GM19193 (cell line): ENCODE data around the gene DCAF4.

Source experiments
- POLR2A ChIP-seq: IDR thresholded peaks from 4 replicates; pipeline ENCODE4 v1.6.1; 2011; ENCODE audit not compliant: insufficient read depth, insufficient read length; ENCODE audit errors: extremely low read depth

The DCAF4 gene

DNA sequence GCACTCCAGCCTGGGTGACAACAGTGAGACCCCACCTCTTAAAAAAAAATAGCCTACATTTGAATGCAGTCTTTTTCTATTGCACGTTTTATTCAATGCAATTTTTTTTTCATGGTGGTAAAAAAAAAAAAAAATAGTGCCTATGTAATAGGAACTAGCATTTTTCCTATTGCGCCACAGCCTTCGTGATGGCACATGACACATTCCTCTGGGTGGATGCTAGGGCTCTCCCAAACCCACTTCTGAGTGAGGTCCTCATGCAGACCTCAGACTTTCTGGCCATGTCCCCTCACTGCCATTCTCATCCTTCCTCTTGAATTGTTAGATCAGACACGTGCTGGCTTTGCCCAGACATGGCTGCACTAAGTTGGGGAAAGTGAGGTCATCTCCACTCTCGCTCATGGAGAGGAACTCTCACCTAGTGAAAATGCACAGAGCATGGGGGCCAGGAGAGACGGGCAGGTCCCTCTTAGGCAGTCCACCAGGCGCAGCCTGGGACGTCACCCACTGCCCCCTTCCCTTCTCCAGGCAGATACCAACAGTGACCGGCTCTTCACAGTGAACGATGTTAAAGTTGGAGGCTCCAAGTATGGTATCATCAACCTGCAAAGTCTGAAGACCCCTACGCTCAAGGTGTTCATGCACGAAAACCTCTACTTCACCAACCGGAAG lies 19.2 kb downstream of the DCAF4 start:
- TF ChIP-seq POLR2A: no peak

DNA sequence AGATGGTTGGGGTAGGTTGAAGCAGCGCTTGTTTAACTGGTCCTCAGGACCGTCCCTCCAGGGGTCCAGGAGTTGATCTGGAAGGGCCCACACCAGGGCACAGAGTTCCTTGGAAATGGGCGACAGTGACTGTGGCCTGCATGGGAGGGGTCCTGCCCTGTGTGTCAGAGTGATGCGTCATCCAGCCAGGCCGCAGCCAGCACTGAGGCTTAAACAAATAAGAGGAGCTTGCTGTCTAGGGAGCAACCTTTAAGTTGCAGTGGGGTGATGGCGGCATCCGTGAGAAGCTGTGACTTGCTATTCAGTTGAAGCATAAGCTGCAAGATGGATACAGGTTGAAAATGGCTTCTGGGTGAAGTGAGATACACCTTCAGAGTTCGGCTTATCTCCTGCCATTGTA lies 20.2 kb downstream of the DCAF4 start:
- TF ChIP-seq POLR2A: no peak

DNA sequence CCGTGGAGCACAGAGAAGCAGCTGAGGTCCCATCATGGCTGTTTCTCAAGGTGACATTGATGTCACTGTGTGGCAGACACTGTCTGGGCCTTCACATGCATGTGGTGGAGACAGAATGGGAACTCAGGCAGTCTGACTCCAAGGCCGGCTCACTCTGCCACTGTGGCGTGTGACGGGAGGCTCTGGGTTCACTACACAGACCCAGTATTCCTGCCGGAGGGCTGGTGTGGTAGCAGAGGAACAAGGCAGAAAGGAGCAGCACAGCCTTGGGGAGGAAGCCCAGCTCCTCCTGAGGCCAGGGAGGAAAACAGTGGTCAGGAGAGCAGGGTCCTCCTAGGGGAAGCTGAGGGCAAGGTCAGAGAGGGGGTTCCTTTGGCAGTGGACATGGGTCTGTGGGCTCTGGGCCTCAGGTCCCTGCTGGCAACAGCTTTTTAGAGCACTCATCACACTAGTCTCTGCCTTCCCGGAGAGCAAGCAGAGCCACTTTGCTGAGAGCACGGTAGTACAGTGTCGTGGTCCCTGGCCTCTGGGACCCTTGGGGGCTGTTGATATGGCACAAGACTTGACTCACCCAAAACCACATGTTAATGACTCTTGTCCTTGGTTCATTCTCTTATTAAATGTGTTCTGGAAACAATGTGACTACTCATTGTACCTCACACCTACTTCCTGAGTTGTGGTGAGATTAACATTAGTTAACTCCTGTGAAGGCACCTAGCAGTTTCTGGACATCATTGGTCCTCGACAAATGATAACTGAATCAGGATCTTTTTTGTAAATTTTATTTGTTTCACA lies 21.3 kb downstream of the DCAF4 start:
- no peak for TF ChIP-seq POLR2A

GRCh38 chr14:72948481-72949138 lies 22.3 kb downstream of the DCAF4 start:
- TF ChIP-seq POLR2A: no peak

GRCh38 chr14:72952171-72952570 lies 25.9 kb downstream of the DCAF4 start:
- TF ChIP-seq POLR2A: no peak

DNA sequence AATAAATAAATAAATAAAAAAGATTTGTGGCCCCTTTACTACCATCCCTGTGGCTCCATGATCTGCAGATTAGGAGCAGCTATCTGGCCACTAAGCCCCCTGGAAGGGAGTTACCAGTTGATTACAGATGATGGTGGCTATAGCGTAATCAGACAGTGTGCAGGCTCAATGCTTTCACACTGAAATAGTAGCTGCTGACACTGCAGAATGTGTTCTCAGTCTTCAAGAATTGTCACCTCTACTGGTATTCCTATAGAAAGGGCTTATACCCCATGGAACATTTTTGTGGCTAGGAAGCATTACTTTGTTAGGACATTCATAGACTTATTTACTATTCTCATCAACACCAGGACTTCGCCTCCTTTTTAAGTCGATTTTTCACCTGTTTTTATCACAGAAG lies 30.9 kb downstream of the DCAF4 start:
- TF ChIP-seq POLR2A: no peak

DNA sequence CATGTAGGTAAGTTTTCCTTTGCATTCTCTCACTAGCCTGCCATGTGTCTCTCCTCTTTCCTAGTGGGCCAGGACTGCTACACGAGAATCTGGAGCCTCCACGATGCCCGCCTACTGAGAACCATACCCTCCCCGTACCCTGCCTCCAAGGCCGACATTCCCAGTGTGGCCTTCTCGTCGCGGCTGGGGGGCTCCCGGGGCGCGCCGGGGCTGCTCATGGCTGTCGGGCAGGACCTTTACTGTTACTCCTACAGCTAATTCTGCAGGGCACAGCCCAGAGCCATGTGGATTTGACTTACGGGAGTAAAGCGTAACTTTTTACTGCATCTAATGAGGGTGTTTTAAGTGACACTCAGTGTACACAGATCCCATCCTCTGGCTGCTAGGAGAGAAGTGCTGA lies 32.3 kb downstream of the DCAF4 start:
- no peak for TF ChIP-seq POLR2A

- TF ChIP-seq POLR2A: no peak
Observed at GRCh38 chr14:72961579-72962335, 35.5 kb downstream of the DCAF4 start.

- TF ChIP-seq POLR2A: no peak
Observed at GRCh38 chr14:72962829-72963312, 36.6 kb downstream of the DCAF4 start.

GRCh38 chr14:72965249-72965648 lies 39.0 kb downstream of the DCAF4 start:
- TF ChIP-seq POLR2A: no peak

- no peak for TF ChIP-seq POLR2A
Observed at GRCh38 chr14:72966038-72966437, 39.8 kb downstream of the DCAF4 start.

DNA sequence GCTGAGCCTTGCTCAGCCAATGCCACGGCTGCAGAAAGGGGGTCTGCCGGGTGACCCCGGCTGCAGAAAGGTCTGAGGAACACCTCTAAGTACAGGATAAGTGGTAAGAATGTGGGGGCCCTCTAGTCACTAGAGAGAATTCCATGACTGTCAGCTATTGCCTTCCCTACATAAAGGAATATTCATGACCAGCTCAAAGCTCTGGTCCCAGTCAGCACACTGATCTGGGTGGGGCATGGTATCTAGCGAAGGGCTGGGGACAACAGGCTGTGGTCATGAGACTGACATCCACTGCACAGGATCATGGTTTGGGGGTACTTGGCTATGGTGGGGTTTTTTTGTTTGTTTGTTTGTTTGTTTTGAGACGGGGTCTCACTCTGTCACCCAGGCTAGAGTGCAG lies 42.1 kb downstream of the DCAF4 start:
- TF ChIP-seq POLR2A: no peak

- TF ChIP-seq POLR2A: no peak
Observed at GRCh38 chr14:72970058-72970630, 43.9 kb downstream of the DCAF4 start.

DNA sequence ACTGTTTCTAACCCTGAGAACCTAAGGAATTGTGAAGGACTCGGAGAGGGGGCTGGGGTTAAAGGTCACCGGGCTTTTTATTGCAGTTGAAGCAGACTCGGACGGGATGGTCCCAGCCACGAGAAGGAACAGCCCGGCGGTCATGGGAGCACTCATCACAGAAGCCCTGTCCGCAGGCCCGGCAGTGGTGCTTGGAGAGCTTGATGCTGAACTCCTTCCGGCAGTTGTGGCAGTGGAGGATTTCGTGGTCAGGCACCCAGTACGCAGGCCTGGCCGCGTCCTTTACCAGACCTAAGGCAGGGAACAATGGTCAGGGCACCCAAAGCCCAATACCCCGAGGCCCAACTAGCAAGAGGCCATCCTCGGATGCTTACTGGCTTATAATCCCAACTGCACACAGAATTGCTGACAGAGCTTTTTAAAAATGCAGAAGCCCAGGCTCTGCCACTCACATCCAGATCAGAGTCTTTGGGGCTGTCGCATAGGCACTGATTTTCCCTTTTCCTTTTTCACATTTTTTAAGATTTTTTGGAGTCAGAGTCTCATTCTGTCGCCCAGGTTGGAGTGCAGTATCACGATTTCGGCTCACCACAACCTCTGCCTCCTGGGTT lies 44.7 kb downstream of the DCAF4 start:
- no peak for TF ChIP-seq POLR2A

DNA sequence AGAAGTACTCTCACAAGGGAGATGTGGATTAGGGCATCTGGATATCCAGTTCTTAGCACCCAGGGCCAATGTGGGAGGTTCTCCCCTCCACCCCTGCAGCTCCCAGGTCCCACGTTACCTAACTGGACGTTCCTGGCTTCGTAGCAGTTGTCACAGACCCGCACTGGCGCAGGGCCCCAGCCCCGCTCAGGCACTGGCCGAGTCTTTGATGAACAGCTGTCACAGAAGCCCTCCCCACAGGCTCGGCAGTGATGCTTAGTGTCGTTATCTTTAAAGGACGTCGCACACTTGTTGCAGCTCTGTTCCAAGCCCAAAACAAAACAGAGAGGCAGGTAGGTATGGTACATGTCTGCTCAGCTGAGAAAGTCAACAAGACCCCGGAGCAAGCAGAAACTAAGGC lies 48.4 kb downstream of the DCAF4 start:
- TF ChIP-seq POLR2A: no peak

DNA sequence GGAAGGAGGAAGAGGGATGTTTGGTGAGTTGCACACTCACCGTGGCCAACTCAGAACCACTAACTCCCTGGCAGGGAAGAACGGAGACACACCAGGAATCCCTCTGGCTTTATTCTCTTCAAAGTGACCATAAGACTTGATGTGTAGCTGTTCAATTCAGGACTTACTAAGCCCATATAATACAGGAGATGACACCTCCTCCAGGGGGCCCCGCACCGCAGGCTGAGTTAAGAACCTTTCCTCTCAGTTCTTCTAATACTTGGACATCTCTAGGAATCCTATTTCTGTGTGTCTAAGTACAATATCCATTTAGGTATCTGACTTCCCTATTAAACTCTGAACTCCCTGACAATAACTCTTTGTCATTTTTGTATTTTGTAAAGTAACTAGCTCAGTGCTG lies 49.5 kb downstream of the DCAF4 start:
- no peak for TF ChIP-seq POLR2A
